Panc1 (cell line): ENCODE data around the gene MVP. TPM values are rescaled to one million over a fixed set of nuclear protein-coding genes. Genes with fewer than 3 reads are reported as not detected.

Experiments used
- ATAC-seq: fragments of 200-7000 bp; cut with Tn5 transposase; 2 replicates; pipeline ENCODE4 v1.9.1; 2020; ENCODE audit warnings: mild to moderate bottlenecking, moderate library complexity
- BruUV-seq: library from RNA; stranded (reverse); fragments of 400-500 nt; replicated peaks from 2 replicates; lab custom pipeline; 2021; lab: Mats Ljungman, UMichigan
- CTCF ChIA-PET: fragments of 300-600 bp; sonication (Branson Sonifier 250); formaldehyde crosslinking; loops from one replicate; lab custom pipeline; 2022; ENCODE audit warnings: antibody characterized with exemption; lab: Charles Lee
- POLR2A ChIA-PET: fragments of 300-600 bp; sonication (Branson Sonifier 250); formaldehyde crosslinking; loops from one replicate; lab custom pipeline; 2022; ENCODE audit warnings: antibody characterized with exemption; lab: Charles Lee
- DNase-seq: peaks from one replicate; pipeline ENCODE4 v3.0.0-alpha.2; 2010; ENCODE audit warnings: low read depth, low spot score
- H3K27ac ChIP-seq: 2 replicates; pipeline ENCODE4 v1.5.1; 2011; ENCODE audit warnings: mild to moderate bottlenecking, low read length, inconsistent platforms
- H3K27me3 ChIP-seq: fragments of 200-500 bp; sonication (Bioruptor generic); 2 replicates; pipeline ENCODE4 v1.6.0; 2014; ENCODE audit warnings: low read length, inconsistent platforms; ENCODE audit not compliant: control insufficient read depth, insufficient read depth
- H3K36me3 ChIP-seq: fragments of 200-500 bp; sonication (Bioruptor generic); 2 replicates; pipeline ENCODE4 v1.5.1; 2014; ENCODE audit warnings: inconsistent platforms, mild to moderate bottlenecking, low read length, moderate library complexity; ENCODE audit not compliant: control insufficient read depth, insufficient read depth
- H3K4me1 ChIP-seq: 2 replicates; pipeline ENCODE4 v1.5.1; 2011; ENCODE audit warnings: inconsistent platforms, mild to moderate bottlenecking, low read length, moderate library complexity; ENCODE audit not compliant: control insufficient read depth, insufficient read depth
- H3K4me3 ChIP-seq, 2 experiments: 2 replicates each; pipeline ENCODE4 v1.5.1; 2011 to 2012; ENCODE audit warnings: low read depth in 2 of 2, low read length in 2 of 2, mild to moderate bottlenecking in 2 of 2, inconsistent platforms in 1 of 2, moderate library complexity in 1 of 2
- H3K9me3 ChIP-seq: fragments of 200-500 bp; sonication (Bioruptor generic); 2 replicates; pipeline ENCODE4 v1.5.1; 2014; ENCODE audit warnings: low read depth, mild to moderate bottlenecking, inconsistent platforms, low read length, moderate library complexity; ENCODE audit not compliant: control insufficient read depth, insufficient read depth
- POLR2AphosphoS5 ChIP-seq: IDR thresholded peaks from 2 replicates; pipeline ENCODE4 v1.6.1; 2012; ENCODE audit warnings: mild to moderate bottlenecking, low read depth, low read length, moderate library complexity
- SIN3A ChIP-seq: IDR thresholded peaks from 2 replicates; pipeline ENCODE4 v1.6.1; 2012; ENCODE audit warnings: low read depth, mild to moderate bottlenecking, low read length, moderate library complexity, borderline replicate concordance; ENCODE audit not compliant: insufficient read depth
- in situ Hi-C: cut with HindIII; loops from 2 replicates; pipeline ENCODE4 v1.10.0; 2016; ENCODE audit warnings: low sequenced_read_pairs, low pct_unique_long_range_greater_than_20kb
- intact Hi-C: fragments of 100-400 bp; cut with micrococcal nuclease; formaldehyde crosslinking; loops from one replicate; pipeline ENCODE4 v1.10.0; 2022; ENCODE audit not compliant: unreplicated experiment
- total RNA-seq: library from RNA; stranded (reverse); gene quantifications from one replicate; pipeline ENCODE4 v1.2.1, GENCODE V29; 2021; ENCODE audit not compliant: unreplicated experiment
- TF ChIP-seq, protein P1 (sequence below): fragments of 450-650 bp; IDR thresholded peaks from 2 replicates; pipeline ENCODE4 v1.5.1; 2017; ENCODE audit warnings: mild to moderate bottlenecking
- TF ChIP-seq, protein P2 (sequence below), 2 experiments: IDR thresholded peaks; 2 replicates each; pipeline ENCODE4 v1.6.1; 2011 to 2012; ENCODE audit warnings: low read depth in 2 of 2, control low read depth in 1 of 2, low read length in 1 of 2, mild to moderate bottlenecking in 1 of 2, moderate library complexity in 1 of 2; ENCODE audit not compliant: insufficient read depth in 1 of 2

MVP gene
- total RNA-seq, 1 experiment from 2014 or later, result 107 TPM

DNA sequence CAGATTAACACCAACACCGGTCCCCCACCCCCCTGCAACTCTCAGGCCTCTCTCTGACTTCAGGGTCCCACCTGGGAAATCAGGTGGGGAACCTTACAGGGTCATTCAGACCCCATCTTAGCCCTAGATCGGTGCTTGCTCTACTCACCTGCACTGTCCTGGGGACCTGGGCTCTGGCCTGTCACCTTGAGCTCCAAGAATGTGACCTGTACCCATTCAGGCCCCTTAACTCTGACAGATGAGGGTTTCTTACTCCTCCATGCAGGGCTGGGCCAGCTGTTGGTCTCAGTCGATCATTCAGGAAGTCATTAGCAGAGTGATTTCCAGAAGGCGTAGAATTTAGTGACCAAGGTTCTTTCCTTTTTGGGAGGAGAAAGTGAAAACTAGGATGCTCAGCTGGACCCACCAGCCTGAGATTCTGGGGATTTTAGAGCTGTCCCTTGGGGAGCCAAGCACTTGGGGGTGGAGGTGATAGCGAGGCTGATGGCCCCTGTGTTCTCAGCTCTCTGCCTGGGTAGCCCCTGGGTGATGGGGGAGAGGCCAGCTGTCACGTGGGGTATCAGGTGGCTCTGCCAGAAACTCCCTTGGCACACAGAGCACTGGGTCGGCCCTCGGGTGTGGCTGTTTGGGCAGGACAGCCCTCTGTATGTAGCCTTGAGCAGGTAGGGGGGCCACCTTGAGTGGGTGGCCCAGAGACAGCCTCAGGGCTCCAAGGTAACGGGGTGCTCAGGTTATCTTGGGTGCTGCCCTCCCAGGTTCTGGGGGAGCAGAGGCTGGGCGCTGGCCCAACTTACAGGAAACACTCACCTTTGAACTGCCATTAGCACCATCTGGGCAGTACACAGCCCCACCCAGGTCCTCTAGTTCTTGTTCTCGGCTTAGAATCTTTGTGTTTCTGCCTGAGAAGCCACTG, 724 bp downstream of the MVP start:
- Histone ChIP-seq H3K4me1 (peaks cover 63% of the 10 kb centered on the region), H3K27ac (peak overlapping the region; percentile 94), H3K9me3 (no peaks in the 10 kb centered on the region), H3K27me3 (no peaks in the 10 kb centered on the region), H3K36me3 (peaks cover 3% of the 10 kb centered on the region), H3K4me3 (peak overlapping the region; percentile 69 to 94)
- TF ChIP-seq, protein P1, sequence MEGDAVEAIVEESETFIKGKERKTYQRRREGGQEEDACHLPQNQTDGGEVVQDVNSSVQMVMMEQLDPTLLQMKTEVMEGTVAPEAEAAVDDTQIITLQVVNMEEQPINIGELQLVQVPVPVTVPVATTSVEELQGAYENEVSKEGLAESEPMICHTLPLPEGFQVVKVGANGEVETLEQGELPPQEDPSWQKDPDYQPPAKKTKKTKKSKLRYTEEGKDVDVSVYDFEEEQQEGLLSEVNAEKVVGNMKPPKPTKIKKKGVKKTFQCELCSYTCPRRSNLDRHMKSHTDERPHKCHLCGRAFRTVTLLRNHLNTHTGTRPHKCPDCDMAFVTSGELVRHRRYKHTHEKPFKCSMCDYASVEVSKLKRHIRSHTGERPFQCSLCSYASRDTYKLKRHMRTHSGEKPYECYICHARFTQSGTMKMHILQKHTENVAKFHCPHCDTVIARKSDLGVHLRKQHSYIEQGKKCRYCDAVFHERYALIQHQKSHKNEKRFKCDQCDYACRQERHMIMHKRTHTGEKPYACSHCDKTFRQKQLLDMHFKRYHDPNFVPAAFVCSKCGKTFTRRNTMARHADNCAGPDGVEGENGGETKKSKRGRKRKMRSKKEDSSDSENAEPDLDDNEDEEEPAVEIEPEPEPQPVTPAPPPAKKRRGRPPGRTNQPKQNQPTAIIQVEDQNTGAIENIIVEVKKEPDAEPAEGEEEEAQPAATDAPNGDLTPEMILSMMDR, result no peak
- TF ChIP-seq POLR2AphosphoS5 (peak; percentile 73), SIN3A (0 out of 2 replicates have a peak, but pooled peaks have one; percentile 22)
- ChIA-PET POLR2A (interaction anchor here (0.6 kb wide), 2 partner anchors 9 to 415 kb away, joined by 4 read pairs; partner anchors contain the start of gene NPIPB11), CTCF (interaction anchor here (0.6 to 1.9 kb wide), 3 partner anchors 13 to 78 kb away, joined by 4 to 11 read pairs (median 10); partner anchors contain the start of gene SEZ6L2)
- ATAC-seq (peak; percentile 36), DNase-seq (no peak)
- no TSS peak for BruUV-seq
- in situ Hi-C loops (no loop called here), intact Hi-C loops (no loop called here)

DNA sequence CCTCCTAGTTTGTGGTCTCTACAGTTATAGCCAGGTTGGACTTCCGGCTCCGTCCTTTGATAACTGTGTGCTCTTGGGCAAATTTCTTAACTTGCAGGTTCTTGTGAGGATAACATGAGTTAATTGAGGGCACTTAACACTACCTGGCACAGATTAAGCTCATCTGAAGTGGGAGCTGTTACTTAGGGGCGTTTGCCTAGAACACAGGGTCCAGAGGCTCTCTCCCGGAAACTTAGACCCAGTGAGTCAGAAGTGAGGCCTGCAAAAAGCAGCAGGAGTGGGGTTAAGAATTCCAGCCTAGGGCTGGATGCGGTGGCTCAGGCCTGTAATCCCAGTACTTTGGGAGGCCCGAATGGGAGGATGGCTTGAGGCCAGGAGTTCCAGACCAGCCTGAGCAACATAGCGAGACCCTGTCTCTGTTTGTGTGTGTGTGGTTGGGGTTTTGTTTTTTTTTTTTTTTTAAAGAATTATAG, 1.4 kb downstream of the MVP start:
- no peaks in the 10 kb centered on the region for H3K27me3 ChIP-seq
- peaks cover 63% of the 10 kb centered on the region for H3K4me1 ChIP-seq
- intact Hi-C loops, result no loop called here
- POLR2A ChIA-PET, result interaction anchor here (0.6 kb wide), 3 partner anchors 10 to 415 kb away, joined by 4 to 5 read pairs (median 4); partner anchors contain the start of gene NPIPB11
- H3K36me3 ChIP-seq, result peaks cover 3% of the 10 kb centered on the region
- in situ Hi-C loops, result no loop called here
- H3K4me3 ChIP-seq, result peak overlapping the region; percentile 69 to 94
- TF ChIP-seq, protein P2, sequence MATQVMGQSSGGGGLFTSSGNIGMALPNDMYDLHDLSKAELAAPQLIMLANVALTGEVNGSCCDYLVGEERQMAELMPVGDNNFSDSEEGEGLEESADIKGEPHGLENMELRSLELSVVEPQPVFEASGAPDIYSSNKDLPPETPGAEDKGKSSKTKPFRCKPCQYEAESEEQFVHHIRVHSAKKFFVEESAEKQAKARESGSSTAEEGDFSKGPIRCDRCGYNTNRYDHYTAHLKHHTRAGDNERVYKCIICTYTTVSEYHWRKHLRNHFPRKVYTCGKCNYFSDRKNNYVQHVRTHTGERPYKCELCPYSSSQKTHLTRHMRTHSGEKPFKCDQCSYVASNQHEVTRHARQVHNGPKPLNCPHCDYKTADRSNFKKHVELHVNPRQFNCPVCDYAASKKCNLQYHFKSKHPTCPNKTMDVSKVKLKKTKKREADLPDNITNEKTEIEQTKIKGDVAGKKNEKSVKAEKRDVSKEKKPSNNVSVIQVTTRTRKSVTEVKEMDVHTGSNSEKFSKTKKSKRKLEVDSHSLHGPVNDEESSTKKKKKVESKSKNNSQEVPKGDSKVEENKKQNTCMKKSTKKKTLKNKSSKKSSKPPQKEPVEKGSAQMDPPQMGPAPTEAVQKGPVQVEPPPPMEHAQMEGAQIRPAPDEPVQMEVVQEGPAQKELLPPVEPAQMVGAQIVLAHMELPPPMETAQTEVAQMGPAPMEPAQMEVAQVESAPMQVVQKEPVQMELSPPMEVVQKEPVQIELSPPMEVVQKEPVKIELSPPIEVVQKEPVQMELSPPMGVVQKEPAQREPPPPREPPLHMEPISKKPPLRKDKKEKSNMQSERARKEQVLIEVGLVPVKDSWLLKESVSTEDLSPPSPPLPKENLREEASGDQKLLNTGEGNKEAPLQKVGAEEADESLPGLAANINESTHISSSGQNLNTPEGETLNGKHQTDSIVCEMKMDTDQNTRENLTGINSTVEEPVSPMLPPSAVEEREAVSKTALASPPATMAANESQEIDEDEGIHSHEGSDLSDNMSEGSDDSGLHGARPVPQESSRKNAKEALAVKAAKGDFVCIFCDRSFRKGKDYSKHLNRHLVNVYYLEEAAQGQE (IDR thresholded peaks at IDR 0.05; ENCODE audit: insufficient read depth in 1 of 2, low read depth in 2 of 2, low read length in 1 of 2), result no peak
- TF ChIP-seq POLR2AphosphoS5, result peak; percentile 58; the same call in 1 of the 2 replicates
- ATAC-seq, result peak; percentile 30
- no TSS peak for BruUV-seq
- no peak for DNase-seq
- no peaks in the 10 kb centered on the region for H3K9me3 ChIP-seq
- CTCF ChIA-PET, result no interaction called here
- peak overlapping the region; percentile 94 for H3K27ac ChIP-seq
